HG02840 (cell line): Measurements from ENCODE around the gene UNC45B.
"Not testable (repeated sequence)": the region's sequence is repeated elsewhere in the genome, so short reads cannot be mapped to it uniquely, and the experiment has no call there.

ENCODE experiments used
- ATAC-seq: cut with Tn5 transposase; IDR thresholded peaks from one replicate; pipeline ENCODE4 v1.9.1; 2021; ENCODE audit warnings: mild to moderate bottlenecking, moderate library complexity, moderate number of reproducible peaks; ENCODE audit not compliant: unreplicated experiment, low FRiP score

The UNC45B gene

GRCh38 chr17:35210741-35211140, 63.1 kb downstream of the UNC45B start:
- ATAC-seq, result no peak

GRCh38 chr17:35212668-35213067, 65.1 kb downstream of the UNC45B start:
- ATAC-seq, result no peak

- no peak for ATAC-seq
These were observed 65.9 kb downstream of the UNC45B start for GRCh38 chr17:35213412-35213940.

GRCh38 chr17:35214192-35214591, 66.6 kb downstream of the UNC45B start:
- no peak for ATAC-seq

- no peak for ATAC-seq
These were observed 67.1 kb downstream of the UNC45B start for GRCh38 chr17:35214631-35215273.

- ATAC-seq, result no peak
These were observed 69.5 kb downstream of the UNC45B start for GRCh38 chr17:35217107-35217506.

- no peak for ATAC-seq
These were observed 71.3 kb downstream of the UNC45B start for GRCh38 chr17:35218915-35219314.

GRCh38 chr17:35222452-35222851, 74.8 kb downstream of the UNC45B start:
- no peak for ATAC-seq

- no peak for ATAC-seq
These were observed 76.8 kb downstream of the UNC45B start for GRCh38 chr17:35224436-35224835.

GRCh38 chr17:35227546-35227945, 79.9 kb downstream of the UNC45B start:
- no peak for ATAC-seq

- no peak for ATAC-seq
These were observed 82.0 kb downstream of the UNC45B start for GRCh38 chr17:35229638-35230037.

GRCh38 chr17:35234315-35234714, 86.7 kb downstream of the UNC45B start:
- not testable (repeated sequence) for ATAC-seq

GRCh38 chr17:35235289-35235688, 87.7 kb downstream of the UNC45B start:
- ATAC-seq, result no peak

GRCh38 chr17:35235917-35236316, 88.3 kb downstream of the UNC45B start:
- no peak for ATAC-seq

- no peak for ATAC-seq
These were observed 89.2 kb downstream of the UNC45B start for GRCh38 chr17:35236821-35237220.

GRCh38 chr17:35238821-35239220, 91.2 kb downstream of the UNC45B start:
- no peak for ATAC-seq
